GM18499 (cell line): ENCODE data around the gene ETFDH.
"Not testable (repeated sequence)": the region's sequence is repeated elsewhere in the genome, so short reads cannot be mapped to it uniquely, and the experiment has no call there.

ENCODE experiments used
- ATAC-seq: cut with Tn5 transposase; IDR thresholded peaks from one replicate; pipeline ENCODE4 v1.9.1; 2021; ENCODE audit warnings: moderate number of reproducible peaks; ENCODE audit not compliant: insufficient read depth, unreplicated experiment

Gene ETFDH

DNA sequence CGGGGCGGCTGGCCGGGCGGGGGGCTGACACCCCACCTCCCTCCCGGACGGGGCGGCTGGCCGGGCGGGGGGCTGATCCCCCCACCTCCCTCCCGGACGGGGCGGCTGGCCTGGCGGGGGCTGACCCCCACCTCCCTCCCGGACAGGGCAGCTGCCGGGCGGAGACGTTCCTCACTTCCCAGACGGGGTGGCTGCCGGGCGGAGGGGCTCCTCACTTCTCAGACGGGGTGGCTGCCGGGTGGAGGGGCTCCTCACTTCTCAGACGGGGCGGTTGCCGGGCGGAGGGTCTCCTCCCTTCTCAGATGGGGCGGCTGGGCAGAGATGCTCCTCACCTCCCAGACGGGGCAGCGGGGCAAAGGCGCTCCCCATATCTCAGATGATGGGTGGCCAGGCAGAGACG is 74.4 kb downstream of the ETFDH start:
- not testable (repeated sequence) for ATAC-seq

DNA sequence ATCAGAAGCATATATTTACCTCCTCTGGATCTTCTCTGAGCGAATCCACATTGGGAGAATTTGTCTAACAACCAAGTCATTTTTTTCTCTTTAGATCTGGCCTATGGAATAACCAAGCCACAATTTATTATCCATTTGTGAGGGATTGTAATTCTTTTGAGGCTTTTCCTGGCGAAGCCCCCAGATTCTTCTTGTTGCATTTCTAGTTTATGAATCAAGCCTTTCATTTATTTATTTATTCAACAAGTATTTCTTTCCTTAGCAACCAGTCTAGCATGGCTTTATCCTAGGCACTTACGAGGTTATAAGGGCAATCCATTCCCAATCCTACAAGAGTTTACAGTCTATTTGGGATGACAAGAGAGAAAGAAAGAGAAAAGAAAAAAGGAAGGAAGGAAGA is 78.3 kb downstream of the ETFDH start:
- ATAC-seq = no peak

DNA sequence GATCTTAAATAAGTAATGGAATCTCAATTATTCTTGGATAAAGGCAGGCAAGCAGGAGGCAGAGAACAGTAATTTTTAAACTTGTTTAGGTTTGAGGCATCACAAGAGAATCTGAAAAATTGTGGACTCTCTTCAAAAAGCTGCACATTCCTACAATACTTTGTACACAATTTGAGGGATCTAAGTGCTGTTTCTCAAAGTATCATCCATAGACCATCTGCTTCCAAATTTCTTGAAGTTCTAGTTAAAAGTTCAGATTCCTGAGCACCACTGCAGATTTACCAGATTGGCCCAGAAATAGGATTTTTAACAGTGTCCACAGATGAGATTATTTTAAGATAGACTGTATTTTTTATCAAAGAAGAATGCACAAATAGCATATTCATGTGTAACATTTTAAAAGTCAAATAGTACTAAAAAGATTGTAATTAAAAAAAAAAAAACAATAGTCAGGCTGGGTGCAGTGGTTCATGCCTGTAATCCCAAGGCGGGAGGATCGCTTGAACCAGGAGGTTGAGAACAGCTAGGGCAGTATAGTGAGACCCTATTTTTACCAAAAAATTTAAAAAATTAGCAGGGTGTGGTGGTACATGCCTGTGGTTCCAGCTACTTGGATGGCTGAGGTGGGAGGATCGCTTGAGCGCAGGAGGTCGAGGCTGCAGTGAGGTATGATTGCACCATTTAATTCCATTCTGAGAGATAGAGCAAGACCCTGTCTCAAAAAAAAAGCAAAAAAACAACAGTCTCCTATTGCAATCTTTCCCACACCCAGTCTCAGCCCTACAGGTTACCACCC is 82.5 kb downstream of the ETFDH start:
- no peak for ATAC-seq

DNA sequence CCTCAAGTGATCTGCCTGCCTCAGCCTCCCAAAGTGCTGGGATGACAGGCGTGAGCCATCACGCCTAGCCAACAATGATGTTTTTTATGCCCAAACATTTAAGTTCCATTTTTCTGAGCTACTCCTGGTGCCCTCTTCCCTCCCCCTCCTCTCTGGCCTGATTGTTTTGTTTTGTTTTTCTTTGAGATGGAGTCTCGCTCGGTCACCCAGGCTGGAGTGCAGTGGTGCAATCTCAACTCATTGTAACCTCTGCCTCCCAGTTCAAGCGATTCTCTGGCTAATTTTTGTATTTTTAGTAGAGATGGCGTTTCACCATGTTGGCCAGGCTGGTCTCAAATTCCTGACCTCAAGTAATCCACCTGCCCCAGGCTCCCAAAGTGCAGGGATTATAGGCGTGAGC is 83.7 kb downstream of the ETFDH start:
- not testable (repeated sequence) for ATAC-seq

DNA sequence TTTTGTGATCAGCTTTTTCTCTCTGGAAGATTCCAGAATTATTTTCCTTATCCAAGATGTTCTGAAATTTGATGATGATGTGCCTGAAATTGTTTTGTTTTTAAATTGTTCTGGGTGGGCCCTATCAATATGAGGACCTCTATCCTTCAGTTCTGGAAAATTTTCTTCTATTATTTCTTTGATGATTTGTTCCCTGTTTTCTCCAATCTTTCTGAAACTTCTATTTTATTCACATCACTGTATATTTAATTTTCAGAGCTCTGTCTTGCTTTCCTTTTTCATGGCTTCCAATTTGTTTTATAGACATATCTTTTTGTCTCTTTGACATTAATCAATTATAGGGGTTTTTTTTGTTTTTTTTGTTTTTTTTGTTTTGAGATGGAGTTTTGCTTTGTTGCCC is 84.5 kb downstream of the ETFDH start:
- no peak for ATAC-seq

DNA sequence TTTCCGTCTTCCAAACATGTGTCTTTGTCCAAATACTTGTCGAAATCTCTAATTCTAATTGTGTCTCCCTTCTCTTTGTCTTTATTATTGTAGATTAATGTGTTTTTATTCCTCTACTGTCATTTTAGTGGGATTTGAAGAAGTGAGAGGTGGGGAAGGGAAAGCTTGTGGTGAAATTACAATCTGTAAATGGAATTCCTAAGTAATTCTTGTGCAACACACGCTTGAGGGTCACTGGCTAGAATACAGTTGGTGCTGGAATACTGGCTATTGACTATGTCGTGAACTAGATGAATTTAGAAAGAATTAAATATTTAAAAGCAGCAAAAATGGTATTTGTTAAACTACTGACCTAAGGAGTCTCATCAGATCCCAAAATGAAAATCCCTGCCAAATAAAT is 86.0 kb downstream of the ETFDH start:
- ATAC-seq = no peak

DNA sequence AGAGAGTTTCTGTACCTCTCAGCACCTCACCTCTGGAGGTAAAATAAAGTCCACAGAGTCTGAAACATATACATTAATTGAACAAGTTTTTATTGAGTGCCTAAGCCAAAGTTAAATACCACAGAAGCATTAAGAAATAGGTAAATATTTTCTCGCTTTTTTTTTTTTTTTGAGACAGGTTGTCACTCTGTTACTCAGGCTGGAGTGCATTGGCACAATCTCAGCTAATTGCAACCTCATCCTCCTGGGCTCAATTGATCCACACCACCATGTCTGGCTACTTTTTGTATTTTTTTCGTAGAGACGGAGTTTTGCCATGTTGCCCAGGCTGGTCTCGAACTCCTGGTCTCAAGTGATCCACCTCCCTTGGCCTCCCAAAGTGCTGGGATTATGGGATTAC is 86.6 kb downstream of the ETFDH start:
- ATAC-seq = no peak
